ENCODE data around the gene BIN2.
"Not testable (repeated sequence)": the region's sequence is repeated elsewhere in the genome, so short reads cannot be mapped to it uniquely, and the experiment has no call there.

The BIN2 gene

GRCh38 chr12:51318846-51319599 is 5.0 kb downstream of the BIN2 start:
- TF ChIP-seq CTCF (IDR thresholded peaks at IDR 0.05; ENCODE audit: borderline replicate concordance, insufficient read depth, low read depth, low read length) = no peak
- H3K4me3 ChIP-seq (ENCODE audit: low read depth, low read length) = no peak overlapping the region

GRCh38 chr12:51318057-51318806 is 5.7 kb downstream of the BIN2 start:
- H3K4me3 ChIP-seq (ENCODE audit: low read depth, low read length) = not testable (repeated sequence)

GRCh38 chr12:51311389-51311788 is 12.6 kb downstream of the BIN2 start:
- no peak for TF ChIP-seq CTCF (IDR thresholded peaks at IDR 0.05; ENCODE audit: borderline replicate concordance, insufficient read depth, low read depth, low read length)
- H3K4me3 ChIP-seq (ENCODE audit: low read depth, low read length) = no peak overlapping the region

GRCh38 chr12:51307655-51308593 is 16.1 kb downstream of the BIN2 start:
- H3K4me3 ChIP-seq (ENCODE audit: low read depth, low read length) = no peak overlapping the region
- no peak for TF ChIP-seq CTCF (IDR thresholded peaks at IDR 0.05; ENCODE audit: borderline replicate concordance, insufficient read depth, low read depth, low read length)

- H3K4me3 ChIP-seq (ENCODE audit: low read depth, low read length) = no peak overlapping the region
- no peak for TF ChIP-seq CTCF (IDR thresholded peaks at IDR 0.05; ENCODE audit: borderline replicate concordance, insufficient read depth, low read depth, low read length)
Observed at GRCh38 chr12:51306507-51306906, 17.5 kb downstream of the BIN2 start.

GRCh38 chr12:51300768-51301167 is 23.2 kb downstream of the BIN2 start:
- H3K4me3 ChIP-seq (ENCODE audit: low read depth, low read length) = not testable (repeated sequence)

GRCh38 chr12:51295651-51296050 is 28.3 kb downstream of the BIN2 start:
- H3K4me3 ChIP-seq (ENCODE audit: low read depth, low read length) = no peak overlapping the region
- TF ChIP-seq CTCF (IDR thresholded peaks at IDR 0.05; ENCODE audit: borderline replicate concordance, insufficient read depth, low read depth, low read length) = no peak

GRCh38 chr12:51294097-51294496 is 29.9 kb downstream of the BIN2 start:
- H3K4me3 ChIP-seq (ENCODE audit: low read depth, low read length) = not testable (repeated sequence)
